GM18868 (cell line): ENCODE measurements around the gene RAB26.
"Not testable (repeated sequence)": the region's sequence is repeated elsewhere in the genome, so short reads cannot be mapped to it uniquely, and the experiment has no call there.

ENCODE experiments used
- ATAC-seq: cut with Tn5 transposase; IDR thresholded peaks from one replicate; pipeline ENCODE4 v1.9.1; 2021; ENCODE audit warnings: mild to moderate bottlenecking, moderate library complexity; ENCODE audit not compliant: unreplicated experiment

RAB26 gene

DNA sequence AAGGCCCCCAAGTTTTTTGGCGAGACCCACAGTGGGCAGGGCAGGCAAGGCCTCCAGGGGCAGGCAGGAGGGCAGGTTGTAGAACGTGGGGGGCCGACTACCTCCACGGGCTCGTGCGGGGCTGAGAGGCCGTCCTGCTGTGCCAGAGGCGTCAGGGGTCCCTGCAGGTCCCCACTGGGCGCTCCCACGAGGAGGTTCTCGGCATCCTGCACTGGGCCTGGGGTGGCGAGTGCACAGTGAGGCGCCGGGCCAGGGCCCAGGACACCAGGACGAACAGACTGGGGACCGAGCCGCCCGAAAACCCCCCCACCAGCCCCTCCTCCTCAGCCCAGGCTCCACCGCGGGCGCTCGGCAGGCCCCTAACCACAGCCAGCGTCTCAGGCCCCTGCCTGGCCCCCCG, 32.0 kb upstream of the RAB26 start:
- ATAC-seq, result not testable (repeated sequence)

DNA sequence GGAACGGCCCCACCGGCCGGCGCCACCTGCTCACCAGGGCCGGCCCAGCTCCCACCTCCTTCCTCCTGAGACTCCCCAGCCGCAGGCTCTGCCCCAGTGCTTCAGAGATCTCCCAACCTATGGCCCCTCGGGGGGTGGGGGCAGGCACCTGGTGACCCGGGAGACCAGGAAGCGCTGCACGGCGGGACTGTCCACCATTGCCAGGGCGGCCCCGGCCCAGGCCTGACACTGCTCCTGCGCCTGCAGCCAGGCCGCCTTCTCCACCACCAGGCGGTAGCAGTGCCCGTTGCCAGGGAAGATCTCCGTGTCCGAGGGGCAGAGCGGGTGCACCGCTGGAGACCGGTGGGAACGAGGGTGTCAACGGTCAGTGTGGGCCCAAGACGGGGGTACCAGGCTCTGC, 31.1 kb upstream of the RAB26 start:
- ATAC-seq, result not testable (repeated sequence)

DNA sequence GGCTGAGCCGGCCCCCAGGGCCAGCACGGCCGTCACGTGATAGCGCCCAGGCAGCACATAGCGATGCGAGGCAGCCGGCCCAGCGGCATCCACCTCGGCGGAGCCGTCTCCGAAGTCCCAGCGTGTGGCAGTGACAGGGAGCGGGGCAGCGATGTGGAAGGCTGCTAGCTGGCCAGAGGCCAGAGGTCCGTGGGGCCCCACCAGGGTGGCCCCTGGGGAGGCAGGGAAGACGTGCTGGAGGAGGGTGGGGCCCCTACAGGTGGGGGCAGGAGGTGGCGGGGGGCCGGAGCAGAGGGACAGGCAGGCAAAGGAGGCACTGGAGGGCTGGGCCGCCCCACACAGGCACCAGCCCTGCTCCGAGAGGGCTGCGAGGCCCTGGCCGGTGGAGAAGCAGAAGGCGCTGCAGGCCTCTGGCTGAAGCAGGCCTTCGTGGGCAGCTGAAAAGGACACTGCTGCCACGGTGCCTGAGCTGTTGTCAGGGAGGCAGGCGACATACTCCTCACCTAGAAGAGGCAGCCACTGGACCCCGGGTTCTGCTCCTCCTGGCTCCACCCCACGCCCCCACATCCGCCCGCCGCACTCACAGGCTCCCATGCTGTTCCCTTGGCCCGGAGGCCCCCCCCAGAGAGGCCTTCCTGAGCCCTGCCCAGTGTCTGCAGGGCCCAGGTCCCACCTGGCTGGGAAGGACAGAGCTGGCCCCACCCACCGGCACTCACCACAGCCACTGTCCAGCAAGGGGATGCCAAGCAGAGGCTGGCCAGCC, 30.3 kb upstream of the RAB26 start:
- not testable (repeated sequence) for ATAC-seq

DNA sequence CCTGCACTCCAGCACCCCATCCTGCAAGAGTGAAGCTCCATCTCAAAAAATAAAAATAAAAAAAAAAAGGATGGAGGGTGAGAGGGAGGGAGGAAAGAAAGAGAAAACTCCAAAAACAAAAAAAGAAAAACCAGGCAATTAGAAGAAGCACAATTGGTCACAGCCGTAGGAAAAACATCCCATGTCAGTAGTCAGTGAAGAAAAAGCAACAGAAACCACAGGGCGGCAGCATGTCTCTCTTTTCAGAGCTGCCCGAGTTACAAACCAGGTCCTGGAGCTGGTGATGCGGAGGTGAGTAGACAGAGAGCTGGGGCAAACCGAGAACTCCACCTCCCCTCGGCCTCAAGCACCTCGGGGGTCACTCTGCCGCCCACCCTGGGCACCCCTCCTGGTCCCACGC, 27.1 kb upstream of the RAB26 start:
- ATAC-seq, result not testable (repeated sequence)

DNA sequence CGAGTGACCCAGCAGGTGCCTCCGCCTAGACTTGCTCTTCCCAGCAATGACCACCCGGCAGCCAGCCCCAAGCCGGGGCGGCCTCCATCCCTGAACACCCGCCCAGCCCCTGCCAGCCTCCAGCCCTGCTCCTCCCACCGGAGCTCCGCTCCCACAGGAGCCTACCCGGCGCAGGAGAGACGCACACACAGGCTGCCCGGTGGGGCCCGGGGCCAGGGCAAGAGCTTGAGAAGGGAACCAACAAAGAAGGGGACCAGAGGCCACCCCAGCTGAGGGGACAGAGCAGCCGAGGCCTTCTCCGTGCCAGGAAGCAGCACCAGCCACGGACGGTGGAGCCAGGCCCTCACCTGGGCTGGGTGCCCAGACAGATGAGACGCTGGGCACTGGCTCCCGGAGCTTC, 26.6 kb upstream of the RAB26 start:
- ATAC-seq, result no peak

DNA sequence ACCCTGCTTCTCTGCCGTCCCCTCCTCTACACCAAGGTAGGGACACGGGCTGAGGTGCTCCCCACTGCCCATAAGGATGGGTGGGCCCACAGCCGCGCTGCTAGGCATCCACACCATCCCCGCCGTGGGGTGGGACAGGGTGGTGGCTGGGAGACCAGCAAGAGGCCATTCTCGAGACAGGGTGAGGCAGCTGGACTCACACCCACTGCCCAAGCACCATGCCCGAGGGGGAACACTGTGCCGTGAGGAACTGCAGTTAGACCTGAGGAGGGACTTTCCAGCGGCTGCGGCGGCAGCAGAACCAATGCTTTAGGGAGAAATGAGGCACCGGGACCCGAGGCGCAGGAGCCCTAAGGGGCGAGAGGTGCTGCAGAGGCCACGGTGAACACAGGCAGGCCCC, 26.0 kb upstream of the RAB26 start:
- no peak for ATAC-seq

DNA sequence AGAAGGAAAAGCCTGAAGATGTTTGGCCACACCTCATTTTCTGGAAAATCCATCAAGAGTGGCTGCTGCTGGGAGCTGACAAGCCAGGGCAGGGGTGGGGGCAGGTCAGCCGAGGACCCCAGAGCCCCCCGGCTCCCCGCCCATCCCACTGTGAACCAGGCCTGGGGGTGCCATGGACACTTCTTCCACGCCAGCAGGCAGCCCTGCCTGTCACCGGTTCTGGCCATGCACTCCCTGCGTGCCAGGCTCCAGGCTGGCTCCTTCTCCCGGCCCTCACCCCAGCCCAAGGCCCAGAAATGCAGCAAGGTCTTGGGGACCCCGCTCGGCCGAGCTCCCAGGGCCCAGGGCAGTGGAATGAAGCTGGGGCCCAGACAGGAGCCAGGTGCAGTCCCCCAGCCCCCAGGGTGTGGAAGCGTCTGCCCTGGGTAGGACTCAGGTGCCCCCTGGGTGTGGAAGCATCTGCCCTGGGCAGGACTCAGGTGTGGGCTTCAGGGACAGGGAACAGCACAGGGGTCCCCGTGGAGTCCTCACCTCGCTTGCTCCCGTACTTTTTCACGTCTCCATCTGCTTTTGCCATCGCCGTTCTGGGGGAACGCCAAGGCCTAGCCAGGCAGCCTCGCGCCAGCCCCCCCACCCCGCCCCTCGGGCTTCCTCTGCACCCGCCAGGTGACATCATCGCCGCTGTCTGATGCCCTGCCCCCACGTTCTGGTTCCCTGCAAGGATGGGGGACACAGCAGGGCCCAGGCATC, 25.3 kb upstream of the RAB26 start:
- not testable (repeated sequence) for ATAC-seq

DNA sequence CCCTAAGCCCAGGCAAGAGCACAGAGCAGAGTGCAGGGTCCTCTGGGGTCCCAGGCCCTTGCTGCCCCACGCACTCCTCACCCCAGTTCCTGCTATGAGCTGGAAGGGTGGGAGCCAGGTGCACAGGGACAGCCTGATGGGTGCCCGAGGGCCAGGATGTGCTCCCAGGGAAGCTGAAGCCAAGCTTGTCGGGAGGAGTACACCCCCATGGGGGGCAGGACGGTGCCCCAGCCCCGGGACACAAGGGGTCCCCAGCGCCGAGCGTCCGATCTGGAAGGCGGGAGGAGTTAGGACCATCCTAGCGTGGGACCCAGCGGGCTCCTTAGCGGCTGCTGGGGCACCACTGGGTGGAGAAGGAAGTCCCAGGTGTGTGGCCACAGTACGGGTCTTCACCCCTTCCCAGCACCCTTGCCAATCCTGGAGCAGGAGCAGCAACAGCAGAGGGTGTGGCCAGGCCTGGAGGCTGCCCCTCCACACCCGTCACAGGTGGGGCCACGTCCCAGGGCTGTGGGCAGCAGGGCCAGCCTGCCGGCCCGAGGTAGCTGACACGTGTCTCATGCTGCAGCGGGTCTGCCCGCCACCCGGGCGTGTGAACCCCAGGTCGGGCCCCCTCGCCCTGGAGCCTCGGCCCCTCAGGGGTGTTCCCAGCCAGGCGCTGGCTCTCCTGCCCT, 24.6 kb upstream of the RAB26 start:
- not testable (repeated sequence) for ATAC-seq

DNA sequence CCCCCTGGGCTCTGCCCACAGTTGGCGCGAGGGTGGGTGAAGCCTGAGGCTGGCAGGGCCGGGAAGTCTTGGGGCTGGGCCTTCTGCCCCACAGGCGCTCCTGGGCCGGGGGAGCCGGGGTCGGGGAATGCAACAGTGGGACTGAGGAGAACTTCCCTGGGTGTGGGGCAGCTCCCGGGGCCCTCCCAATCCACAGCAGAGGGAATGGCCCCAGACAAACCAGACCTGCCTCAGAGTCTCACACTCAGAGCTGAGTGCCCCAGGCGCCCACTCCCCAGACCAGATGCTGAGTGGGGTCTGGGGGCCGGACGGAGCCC, 24.1 kb upstream of the RAB26 start:
- not testable (repeated sequence) for ATAC-seq

DNA sequence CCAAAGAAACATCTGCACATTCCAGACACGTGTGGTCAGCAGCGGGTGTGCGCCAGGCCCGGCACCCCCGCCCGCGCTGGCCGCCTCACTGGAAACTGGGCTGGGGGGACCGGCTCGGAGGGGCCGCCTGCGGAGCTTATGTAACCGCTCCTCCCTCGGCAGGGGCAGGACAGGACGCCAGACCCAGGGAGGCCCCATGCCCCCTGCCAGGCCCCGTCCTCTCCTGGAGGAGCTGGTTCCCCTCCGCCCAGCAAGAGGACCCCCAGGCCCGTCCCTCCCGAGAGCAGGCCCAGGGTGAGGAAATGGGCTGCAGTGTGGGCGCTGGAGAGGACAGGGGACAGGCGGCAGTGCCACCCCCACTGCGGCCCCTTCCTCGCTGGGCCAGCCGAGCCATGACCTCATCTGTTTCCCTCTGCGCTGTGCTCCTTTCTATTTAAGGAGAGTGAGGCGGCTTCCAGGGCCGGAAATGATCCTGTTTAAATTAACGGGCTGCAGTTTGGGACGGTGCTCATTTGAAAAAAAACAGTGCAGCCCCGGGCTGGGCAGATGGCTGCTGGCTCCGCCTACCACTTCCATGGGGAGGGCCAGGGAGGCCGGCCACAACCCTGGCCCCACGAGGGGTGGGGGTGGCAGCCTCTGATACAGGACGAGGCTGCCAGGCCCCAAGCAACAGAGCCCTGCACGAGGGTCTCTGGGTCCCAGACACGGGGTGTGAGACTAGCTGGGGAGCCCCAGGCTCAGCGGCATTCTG, 23.6 kb upstream of the RAB26 start:
- ATAC-seq, result not testable (repeated sequence)

DNA sequence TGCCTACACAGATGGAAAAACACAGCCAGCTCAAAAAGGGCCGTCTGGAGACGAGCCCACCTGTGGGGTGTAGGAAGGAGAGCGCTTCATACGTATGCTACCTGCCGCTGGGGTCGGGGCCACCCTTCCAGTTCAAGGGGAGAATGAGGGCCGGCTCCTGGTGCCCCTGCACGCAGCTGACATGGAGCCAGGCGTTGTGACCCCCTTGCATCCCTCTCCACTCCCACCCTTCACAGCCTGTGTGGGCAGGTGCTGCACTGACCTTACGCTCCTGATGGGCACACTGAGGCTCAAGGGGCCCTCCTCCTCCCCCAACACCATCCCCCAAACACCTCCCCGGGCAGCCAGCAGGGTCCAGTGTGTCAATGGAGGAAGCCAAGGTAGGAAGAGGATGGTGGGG, 22.8 kb upstream of the RAB26 start:
- not testable (repeated sequence) for ATAC-seq

DNA sequence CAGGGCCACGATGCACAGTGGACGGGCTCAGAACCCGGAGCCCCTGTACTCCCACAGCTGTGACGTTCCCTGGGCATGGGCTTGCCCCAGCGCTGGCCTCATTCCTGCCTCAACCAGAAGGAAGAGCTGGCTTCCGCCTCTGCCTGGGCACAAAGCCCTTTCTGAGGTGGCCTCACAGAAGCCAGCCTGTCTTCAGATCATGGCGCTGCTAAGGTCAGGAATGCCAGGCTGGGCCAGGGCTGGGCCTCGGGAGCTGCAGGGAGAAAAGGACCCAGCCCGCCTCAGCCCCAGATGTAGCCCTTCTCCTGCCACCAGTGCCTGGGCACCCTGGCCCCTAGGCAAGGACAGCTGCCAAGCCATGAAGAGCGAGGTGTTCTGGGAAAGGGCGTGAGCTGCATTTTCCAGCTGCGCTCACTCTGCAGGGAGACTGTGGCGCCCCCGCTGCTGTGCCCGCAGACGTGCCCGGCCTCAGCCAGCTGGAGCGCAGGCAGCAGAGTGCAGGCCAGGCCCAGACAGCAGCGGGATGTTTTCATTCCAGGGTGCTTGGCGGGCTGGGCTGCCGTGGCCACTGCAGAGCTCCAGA, 22.2 kb upstream of the RAB26 start:
- ATAC-seq, result not testable (repeated sequence)

DNA sequence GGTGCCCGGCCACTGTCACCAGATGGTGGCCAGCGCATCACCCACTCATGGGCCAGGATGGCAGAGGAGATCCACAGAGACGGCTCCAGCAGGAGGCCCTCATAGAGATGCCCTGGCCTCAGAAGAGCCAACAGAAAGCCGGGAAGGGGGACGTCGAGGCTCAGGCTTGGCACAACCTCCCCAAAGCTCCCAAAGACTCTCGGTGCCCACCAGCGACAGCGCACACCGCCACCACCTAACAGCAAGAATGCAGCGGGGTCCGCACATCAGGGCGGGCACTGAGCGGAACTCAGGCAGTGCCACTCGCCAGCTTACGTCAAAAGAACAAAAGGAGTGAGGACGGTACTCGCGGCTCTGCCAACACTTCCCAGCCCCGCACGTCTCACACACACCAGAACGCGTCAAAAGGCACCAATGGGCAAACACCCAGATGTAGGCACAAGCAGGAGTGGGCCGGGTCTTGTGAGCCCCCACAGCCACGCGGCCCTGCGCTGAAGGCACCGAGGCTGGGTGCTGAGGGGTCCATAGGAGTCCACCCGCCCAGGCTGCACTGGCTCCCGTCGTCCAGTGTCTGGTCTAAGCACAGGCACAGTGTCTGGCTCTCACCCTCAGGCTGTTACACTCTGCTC, 21.4 kb upstream of the RAB26 start:
- ATAC-seq, result not testable (repeated sequence)

DNA sequence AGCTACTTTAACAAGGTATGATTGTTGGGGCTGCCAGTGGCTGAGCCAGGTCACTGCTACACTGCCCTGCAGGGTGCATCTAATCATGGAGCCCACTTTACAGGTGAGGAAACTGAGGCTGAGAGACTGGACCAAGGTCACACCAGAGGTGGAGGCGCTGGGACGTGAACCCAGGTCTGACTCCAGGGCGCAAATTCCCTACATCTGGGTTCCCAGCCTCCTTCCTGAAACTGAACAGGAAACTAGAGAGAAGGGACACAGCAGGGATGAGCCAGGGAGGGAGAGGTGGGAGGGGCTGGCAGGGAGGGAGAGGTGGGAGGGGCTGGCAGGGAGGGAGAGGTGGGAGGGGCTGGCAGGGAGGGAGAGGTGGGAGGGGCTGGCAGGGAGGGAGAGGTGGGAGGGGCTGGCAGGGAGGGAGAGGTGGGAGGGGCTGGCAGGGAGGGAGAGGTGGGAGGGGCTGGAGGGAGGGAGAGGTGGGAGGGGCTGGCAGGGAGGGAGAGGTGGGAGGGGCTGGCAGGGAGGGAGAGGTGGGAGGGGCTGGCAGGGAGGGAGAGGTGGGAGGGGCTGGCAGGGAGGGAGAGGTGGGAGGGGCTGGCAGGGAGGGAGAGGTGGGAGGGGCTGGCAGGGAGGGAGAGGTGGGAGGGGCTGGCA, 20.7 kb upstream of the RAB26 start:
- ATAC-seq, result not testable (repeated sequence)

DNA sequence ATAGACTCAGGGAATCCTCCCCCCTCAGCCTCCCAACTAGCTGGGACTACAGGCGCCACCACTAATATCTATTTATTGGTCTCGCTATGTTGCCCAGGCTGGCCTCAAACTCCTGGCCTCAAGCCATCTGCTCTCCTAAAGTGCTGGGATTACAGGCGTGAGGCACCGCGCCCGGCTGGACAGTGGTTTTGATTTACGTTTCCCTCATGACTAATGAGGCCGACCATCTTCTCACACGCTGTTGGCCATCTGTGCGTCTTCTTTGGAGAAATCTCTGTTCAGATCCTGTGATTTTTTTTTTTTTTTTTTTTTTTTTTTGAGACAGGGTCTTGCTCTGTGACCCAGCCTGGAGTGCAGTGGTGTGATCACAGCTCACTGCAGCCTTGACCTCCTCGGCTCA, 19.2 kb upstream of the RAB26 start:
- not testable (repeated sequence) for ATAC-seq

DNA sequence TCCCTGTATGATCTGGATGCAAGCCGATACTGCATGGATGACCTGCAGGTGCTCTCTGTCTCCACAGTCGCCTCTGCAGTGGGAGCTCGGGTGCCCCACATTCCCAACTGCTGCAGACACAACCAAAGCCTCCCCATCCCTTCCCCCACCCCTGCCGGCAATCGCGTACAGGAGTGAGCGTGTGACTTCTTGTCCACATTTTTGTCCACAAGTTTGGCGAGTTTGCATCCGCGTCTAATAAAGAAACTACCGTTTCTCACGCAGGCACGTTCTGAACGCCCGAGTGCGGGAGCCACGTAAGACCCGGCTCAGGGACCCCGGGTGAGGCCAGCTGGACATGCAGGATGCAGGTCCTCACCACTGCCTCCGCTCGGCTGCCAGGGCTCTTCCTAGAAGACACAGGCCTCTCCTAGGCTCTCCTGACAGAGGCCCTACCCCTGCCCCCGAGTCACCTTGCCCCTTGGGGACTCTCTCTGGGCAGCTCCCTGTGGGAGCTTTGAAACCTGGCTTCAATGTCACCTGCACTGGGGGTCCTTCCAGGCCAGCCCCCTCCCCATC, 18.5 kb upstream of the RAB26 start:
- ATAC-seq, result not testable (repeated sequence)

DNA sequence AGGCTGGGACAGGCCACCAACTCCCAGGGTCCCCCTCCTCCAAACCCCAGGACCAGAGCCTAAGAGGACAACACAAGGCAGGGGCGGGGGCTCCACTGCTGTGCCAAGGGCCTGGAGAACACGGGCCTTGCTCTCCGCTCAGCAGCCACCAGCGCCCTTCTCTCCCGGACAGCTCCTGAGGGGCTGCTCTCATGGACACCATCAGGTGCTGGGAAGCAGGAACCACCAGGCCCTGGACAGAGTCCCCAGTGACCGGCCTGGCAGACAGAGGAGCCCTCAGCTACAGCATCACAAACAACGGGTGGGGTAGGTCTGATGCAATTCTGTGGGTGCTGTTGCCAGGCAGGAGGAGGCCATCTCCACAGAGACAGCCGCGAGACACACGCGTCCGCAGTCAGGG, 14.6 kb upstream of the RAB26 start:
- ATAC-seq, result not testable (repeated sequence)

DNA sequence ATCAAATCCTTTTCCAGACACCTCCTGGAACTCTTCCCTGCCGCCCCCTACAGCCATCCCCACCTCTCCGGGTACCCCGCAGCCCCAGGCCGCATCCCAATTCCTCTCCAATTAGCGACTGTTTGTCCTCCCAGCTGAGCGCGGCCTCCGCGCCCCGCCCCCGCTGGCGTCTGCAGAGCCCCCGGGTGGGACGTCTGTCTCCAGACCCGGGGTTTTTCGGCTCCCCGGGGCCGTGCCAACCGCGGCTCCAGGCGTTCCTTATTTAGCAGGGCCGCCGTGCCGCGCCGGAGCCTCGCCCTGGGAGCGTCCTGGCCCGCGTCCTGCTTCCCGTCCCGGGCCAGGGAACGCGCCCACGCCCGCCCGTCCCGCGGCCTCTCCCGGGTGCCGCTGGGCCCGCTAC, 13.4 kb upstream of the RAB26 start:
- not testable (repeated sequence) for ATAC-seq

DNA sequence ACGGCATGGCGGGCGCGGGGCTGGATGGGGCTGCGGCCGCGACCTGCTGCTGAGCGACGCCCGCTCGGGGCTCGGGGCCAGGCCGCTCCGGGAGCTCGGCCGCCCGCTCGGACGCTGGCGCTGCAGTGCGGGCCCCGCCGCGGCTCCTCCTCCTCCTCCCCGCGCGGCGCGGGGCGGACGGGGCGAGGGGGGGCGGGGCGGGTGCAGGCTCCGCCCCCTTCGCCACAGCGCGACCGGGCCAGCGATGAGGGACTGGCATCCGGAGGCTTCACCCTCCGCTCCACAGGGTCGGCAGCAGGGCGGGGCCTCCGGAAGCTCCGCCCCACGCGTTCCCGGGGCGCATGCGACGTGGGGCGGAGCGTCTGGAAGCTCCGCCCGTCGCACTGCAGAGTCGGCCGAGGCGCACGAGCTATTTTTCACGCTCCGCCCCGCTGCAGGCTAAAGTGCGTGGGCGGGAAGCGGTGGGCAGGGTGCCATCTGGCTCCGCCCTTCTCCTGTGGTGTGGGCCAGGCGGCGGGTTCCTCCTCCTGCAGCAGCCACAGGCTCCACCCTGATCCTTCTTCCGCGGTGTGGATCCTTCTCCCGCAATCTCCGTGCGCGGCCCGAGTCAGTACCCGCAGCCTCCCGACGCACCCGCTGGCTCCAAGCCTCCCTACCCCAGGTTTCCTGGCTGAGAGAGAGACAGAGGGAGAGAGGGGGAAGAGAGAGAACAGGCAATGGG, 12.5 kb upstream of the RAB26 start, which contains the start of gene PKD1:
Gene PKD1 (minus strand): TSS at position 129 of the 721 bp plus-strand sequence. CDS start 209 bp downstream, outside the sequence.
- ATAC-seq, result not testable (repeated sequence)
